ENCODE measurements around the gene PAX7.
"Not testable (repeated sequence)": the region's sequence is repeated elsewhere in the genome, so short reads cannot be mapped to it uniquely, and the experiment has no call there.

Gene PAX7

GRCh38 chr1:18658831-18659230, 28.2 kb downstream of the PAX7 start:
- peak; percentile 66 for FAIRE-seq
- no peak for DNase-seq (ENCODE audit: low spot score)

- FAIRE-seq: no peak
- no peak for DNase-seq (ENCODE audit: low spot score)
Observed at GRCh38 chr1:18661404-18662285, 31.0 kb downstream of the PAX7 start.

GRCh38 chr1:18662286-18662639, 31.6 kb downstream of the PAX7 start:
- DNase-seq (ENCODE audit: low spot score): no peak
- no peak for FAIRE-seq

GRCh38 chr1:18666317-18666920, 35.8 kb downstream of the PAX7 start:
- FAIRE-seq: no peak
- no peak for DNase-seq (ENCODE audit: low spot score)

GRCh38 chr1:18667333-18667732, 36.7 kb downstream of the PAX7 start:
- no peak for DNase-seq (ENCODE audit: low spot score)
- no peak for FAIRE-seq

GRCh38 chr1:18668046-18668445, 37.4 kb downstream of the PAX7 start:
- DNase-seq (ENCODE audit: low spot score): peak; percentile 45
- FAIRE-seq: no peak

GRCh38 chr1:18668750-18669404, 38.2 kb downstream of the PAX7 start:
- DNase-seq (ENCODE audit: low spot score): peak; percentile 75
- FAIRE-seq: no peak

GRCh38 chr1:18670121-18670867, 39.6 kb downstream of the PAX7 start:
- FAIRE-seq (no peak), DNase-seq (ENCODE audit: low spot score) (no peak)

GRCh38 chr1:18670868-18671225, 40.2 kb downstream of the PAX7 start:
- DNase-seq (ENCODE audit: low spot score) (no peak), FAIRE-seq (no peak)

GRCh38 chr1:18673976-18674375, 43.3 kb downstream of the PAX7 start:
- DNase-seq (ENCODE audit: low spot score) (no peak), FAIRE-seq (no peak)

GRCh38 chr1:18676332-18676781, 45.7 kb downstream of the PAX7 start:
- no peak for DNase-seq (ENCODE audit: low spot score)
- FAIRE-seq: no peak

- peak; percentile 79 for DNase-seq (ENCODE audit: low spot score)
- FAIRE-seq: no peak
Observed at GRCh38 chr1:18681423-18681835, 50.8 kb downstream of the PAX7 start.

GRCh38 chr1:18682375-18682774, 51.7 kb downstream of the PAX7 start:
- no peak for FAIRE-seq
- DNase-seq (ENCODE audit: low spot score): no peak

GRCh38 chr1:18684303-18684702, 53.7 kb downstream of the PAX7 start:
- DNase-seq (ENCODE audit: low spot score) (no peak), FAIRE-seq (no peak)

GRCh38 chr1:18686540-18686939, 55.9 kb downstream of the PAX7 start:
- no peak for FAIRE-seq

GRCh38 chr1:18687273-18687672, 56.6 kb downstream of the PAX7 start:
- DNase-seq (ENCODE audit: low spot score) (no peak), FAIRE-seq (no peak)

More at GRCh38 chr1:18686540-18686939, 55.9 kb downstream of the PAX7 start:
- DNase-seq (ENCODE audit: low spot score): no peak

GRCh38 chr1:18691648-18692047, 61.0 kb downstream of the PAX7 start:
- DNase-seq (ENCODE audit: low spot score): no peak

GRCh38 chr1:18693256-18694098, 62.8 kb downstream of the PAX7 start:
- FAIRE-seq (no peak), DNase-seq (ENCODE audit: low spot score) (peak; percentile 35)

More at GRCh38 chr1:18691648-18692047, 61.0 kb downstream of the PAX7 start:
- FAIRE-seq: no peak

- FAIRE-seq; DNase-seq (ENCODE audit: low spot score): not testable (repeated sequence)
Observed at GRCh38 chr1:18694289-18694688, 63.6 kb downstream of the PAX7 start.

GRCh38 chr1:18697541-18697940, 66.9 kb downstream of the PAX7 start:
- no peak for FAIRE-seq

GRCh38 chr1:18700530-18700929, 69.9 kb downstream of the PAX7 start:
- DNase-seq (ENCODE audit: low spot score): no peak

More at GRCh38 chr1:18697541-18697940, 66.9 kb downstream of the PAX7 start:
- no peak for DNase-seq (ENCODE audit: low spot score)

More at GRCh38 chr1:18700530-18700929, 69.9 kb downstream of the PAX7 start:
- FAIRE-seq: no peak
